22Rv1 (cell line): ENCODE measurements around the gene DENND1A.
"Not testable (repeated sequence)": the region's sequence is repeated elsewhere in the genome, so short reads cannot be mapped to it uniquely, and the experiment has no call there.

ENCODE experiments used
- H3K27ac ChIP-seq: fragments of 450-650 bp; 2 replicates; pipeline ENCODE4 v1.5.1; 2017
- ZFX ChIP-seq: fragments of 450-650 bp; IDR thresholded peaks from 2 replicates; pipeline ENCODE4 v1.6.1; 2017; ENCODE audit warnings: antibody characterized with exemption, borderline replicate concordance
- TF ChIP-seq, protein P1 (sequence below): fragments of 450-650 bp; IDR thresholded peaks from 2 replicates; pipeline ENCODE4 v1.5.1; 2017; ENCODE audit warnings: mild to moderate bottlenecking

Gene DENND1A, protein sequence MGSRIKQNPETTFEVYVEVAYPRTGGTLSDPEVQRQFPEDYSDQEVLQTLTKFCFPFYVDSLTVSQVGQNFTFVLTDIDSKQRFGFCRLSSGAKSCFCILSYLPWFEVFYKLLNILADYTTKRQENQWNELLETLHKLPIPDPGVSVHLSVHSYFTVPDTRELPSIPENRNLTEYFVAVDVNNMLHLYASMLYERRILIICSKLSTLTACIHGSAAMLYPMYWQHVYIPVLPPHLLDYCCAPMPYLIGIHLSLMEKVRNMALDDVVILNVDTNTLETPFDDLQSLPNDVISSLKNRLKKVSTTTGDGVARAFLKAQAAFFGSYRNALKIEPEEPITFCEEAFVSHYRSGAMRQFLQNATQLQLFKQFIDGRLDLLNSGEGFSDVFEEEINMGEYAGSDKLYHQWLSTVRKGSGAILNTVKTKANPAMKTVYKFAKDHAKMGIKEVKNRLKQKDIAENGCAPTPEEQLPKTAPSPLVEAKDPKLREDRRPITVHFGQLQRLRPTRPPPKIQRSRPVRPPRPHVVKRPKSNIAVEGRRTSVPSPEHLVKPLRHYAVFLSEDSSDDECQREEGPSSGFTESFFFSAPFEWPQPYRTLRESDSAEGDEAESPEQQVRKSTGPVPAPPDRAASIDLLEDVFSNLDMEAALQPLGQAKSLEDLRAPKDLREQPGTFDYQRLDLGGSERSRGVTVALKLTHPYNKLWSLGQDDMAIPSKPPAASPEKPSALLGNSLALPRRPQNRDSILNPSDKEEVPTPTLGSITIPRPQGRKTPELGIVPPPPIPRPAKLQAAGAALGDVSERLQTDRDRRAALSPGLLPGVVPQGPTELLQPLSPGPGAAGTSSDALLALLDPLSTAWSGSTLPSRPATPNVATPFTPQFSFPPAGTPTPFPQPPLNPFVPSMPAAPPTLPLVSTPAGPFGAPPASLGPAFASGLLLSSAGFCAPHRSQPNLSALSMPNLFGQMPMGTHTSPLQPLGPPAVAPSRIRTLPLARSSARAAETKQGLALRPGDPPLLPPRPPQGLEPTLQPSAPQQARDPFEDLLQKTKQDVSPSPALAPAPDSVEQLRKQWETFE

DNA sequence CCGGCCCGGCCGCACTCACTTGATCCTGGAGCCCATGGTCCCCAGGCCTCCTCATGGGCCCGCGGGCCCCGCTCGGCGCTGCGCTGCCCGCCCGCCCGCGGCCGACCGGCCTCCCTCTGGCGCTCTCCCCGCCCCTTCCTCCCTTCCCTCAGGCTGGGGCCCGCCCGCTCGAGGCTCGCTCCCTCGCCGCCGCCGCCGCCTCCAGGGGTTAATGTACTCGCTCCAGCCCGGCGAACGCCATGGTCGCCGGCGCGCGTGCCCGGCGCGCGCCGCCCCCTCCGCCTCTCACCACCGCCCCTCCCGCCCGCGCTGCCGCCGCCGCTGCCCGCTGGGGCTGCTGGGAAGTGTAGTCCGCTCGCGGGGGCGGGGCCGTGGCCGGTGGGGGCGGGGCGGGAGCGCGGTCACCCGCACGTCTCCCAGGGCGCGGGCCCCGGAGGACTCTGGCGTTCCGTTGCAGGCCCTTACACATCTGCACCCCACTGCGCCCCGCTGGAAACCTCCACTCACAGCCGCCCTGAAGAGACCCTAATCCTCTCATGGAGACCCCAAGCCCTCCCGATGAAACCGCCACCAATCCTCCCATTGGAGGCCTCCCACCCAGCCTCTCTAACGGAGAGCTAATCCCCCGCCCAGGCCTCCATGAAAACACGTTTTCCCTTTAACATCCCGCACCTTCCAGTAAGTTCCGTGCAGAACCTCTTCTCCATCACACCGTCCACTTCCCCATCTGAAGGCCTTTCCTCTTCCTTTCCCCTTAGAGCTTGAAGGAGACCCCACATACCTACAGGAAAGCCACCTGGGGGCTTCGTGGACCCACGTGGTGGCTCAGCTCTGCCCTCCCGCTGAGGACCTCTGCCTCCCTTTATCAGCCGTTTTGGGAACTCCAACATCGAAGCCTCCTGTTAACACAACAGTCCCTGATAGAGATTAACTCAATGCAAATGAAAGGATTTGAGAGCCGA is at the start of gene DENND1A:
Gene DENND1A, minus strand, starts transcription at position 257 of the 962 bp plus-strand sequence. Its CDS starts 221 bp downstream, at position 36.
- no peak for TF ChIP-seq ZFX
- TF ChIP-seq, protein P1, sequence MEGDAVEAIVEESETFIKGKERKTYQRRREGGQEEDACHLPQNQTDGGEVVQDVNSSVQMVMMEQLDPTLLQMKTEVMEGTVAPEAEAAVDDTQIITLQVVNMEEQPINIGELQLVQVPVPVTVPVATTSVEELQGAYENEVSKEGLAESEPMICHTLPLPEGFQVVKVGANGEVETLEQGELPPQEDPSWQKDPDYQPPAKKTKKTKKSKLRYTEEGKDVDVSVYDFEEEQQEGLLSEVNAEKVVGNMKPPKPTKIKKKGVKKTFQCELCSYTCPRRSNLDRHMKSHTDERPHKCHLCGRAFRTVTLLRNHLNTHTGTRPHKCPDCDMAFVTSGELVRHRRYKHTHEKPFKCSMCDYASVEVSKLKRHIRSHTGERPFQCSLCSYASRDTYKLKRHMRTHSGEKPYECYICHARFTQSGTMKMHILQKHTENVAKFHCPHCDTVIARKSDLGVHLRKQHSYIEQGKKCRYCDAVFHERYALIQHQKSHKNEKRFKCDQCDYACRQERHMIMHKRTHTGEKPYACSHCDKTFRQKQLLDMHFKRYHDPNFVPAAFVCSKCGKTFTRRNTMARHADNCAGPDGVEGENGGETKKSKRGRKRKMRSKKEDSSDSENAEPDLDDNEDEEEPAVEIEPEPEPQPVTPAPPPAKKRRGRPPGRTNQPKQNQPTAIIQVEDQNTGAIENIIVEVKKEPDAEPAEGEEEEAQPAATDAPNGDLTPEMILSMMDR, result no peak
- peak within 1 kb of the TSS; percentile 60 for H3K27ac ChIP-seq

DNA sequence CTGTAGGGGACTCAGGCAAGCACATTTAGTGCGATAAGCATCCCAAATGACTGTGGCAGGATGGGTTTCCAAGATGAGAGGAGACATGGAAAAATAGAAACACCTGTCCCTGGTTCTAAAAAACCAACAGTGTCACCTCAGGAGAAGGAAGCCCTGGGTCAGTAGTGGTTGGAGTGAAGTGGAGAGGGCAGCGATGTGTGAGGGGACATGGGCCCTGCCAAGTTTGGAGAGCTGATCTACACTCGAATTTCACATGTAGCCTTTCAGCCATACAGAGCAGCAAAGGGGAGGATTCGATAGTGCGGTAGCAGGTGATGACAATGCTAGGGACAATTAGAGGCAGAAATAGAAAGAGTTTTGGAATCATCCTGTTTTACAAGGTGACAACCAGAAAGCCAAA is 49.1 kb upstream of the DENND1A start:
- TF ChIP-seq, protein P1, result no peak
- H3K27ac ChIP-seq, result no peak overlapping the region

DNA sequence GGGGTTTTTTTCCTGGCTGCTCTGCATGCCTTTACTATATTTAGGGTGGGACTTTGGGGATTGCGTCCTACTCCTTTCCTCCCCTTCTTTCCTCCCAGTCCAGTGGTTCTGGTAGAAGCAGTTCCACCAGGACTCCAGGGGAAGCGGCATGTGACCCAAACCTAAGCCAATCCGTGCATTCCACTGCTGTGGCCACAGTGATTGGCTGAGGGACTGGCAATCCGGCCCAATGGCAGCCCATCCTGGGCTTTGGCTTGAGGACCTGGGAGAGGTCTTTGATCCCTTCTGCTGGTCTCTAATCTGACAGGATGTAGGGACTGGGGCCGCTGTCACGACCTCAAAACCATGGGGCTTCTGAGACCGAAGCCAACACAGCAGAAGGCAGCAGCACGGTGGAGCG is 46.7 kb upstream of the DENND1A start:
- H3K27ac ChIP-seq, result not testable (repeated sequence)

DNA sequence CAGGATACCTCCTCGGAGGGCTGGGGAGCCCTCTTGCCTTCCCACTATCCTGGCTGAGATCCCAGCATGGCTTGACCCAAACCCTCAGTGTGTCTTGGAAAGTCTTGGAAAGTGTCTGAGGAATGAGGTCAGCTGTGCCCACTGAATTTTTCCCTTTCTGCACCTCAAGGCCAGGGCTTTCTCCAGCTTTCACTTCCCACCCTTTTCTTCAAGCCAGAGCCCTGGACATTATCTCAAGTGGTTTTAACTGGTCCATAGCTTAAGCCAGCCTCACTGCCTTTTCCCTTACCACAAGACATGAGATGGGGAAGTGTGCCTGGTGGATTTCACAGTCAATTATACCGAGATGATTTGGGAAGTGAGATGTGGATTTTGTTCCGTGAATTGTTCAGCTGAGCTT is 45.9 kb upstream of the DENND1A start:
- H3K27ac ChIP-seq, result no peak overlapping the region
- TF ChIP-seq, protein P1, result no peak
- TF ChIP-seq ZFX, result no peak

DNA sequence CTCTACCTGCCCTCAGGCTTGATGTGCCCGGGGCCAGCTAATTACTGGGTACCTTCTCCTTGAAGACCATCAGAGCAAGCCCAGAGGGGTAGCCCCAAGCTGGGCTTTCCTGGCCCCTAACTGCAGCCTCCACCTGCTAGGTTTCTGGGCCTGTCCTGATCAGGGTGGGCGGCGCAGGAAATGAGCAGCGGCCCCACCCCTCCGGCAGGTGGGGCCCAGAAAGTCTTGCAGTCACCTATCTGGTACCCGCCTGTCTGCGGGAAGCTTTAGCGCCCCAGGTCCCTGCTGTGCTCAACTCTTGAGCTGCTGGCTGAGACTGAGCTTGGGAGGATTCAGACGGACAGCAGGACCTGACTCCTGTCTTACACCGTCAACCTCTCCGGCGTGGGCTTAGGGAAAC is 44.5 kb upstream of the DENND1A start:
- no peak for TF ChIP-seq ZFX
- TF ChIP-seq, protein P1, result no peak
- H3K27ac ChIP-seq, result no peak overlapping the region

DNA sequence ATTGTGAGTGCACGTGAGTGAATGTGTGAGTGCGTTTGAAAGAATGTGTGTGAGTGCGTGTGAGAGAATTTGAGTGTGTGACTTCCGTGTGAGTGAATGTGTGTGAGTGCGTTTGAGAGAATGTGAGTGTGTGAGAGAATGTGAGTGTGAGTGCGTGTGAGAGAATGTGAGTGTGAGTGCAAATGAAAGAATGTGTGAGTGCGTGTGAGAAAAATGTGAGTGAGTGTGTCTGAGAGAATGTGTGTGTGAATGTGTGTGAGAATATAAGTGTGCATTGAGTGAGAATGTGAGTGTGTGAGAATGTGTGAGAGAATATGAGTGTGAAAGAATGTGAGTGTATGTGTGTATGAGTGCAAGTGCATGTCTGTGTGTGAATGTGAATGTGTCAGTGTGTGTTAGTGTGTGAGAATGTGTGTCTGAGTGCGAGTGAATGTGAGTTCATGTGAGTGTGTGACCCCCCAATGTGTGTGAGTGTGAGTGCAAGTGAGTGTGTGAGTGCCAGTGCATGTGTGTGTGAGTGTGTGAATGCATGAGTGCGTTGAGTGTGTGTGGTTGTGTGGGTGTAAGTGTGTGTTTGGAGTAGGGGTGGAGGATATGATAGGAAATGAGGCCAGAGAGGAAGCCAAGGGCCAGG is 43.8 kb upstream of the DENND1A start:
- H3K27ac ChIP-seq, result no peak overlapping the region
- no peak for TF ChIP-seq ZFX
- TF ChIP-seq, protein P1, result no peak
